Central memory CD8-positive, alpha-beta T cell (primary cell): Measurements from ENCODE around the gene B4GALT4.
"Not testable (repeated sequence)": the region's sequence is repeated elsewhere in the genome, so short reads cannot be mapped to it uniquely, and the experiment has no call there.

Source experiments
- ATAC-seq: fragments of 150-1000 bp; cut with Tn5 transposase; replicated peaks from 2 replicates; pipeline ENCODE4 v1.10.0; 2022; ENCODE audit warnings: mild to moderate bottlenecking, moderate FRiP score, moderate number of reproducible peaks; ENCODE audit not compliant: poor library complexity, severe bottlenecking; ENCODE audit errors: extremely low read depth
- DNase-seq, 2 donors: peaks; one replicate each; pipeline ENCODE4 v3.0.0; 2021; ENCODE audit warnings: low spot score in 2 of 2
- H3K27ac Mint-ChIP-seq: one replicate; pipeline ENCODE4 v1.8.0; 2022; ENCODE audit warnings: low read depth, mild to moderate bottlenecking, moderate library complexity, mixed read lengths
- H3K27me3 Mint-ChIP-seq: one replicate; pipeline ENCODE4 v1.8.0; 2022; ENCODE audit warnings: mixed read lengths
- H3K36me3 Mint-ChIP-seq: one replicate; pipeline ENCODE4 v1.8.0; 2022; ENCODE audit warnings: mild to moderate bottlenecking, moderate library complexity, mixed read lengths; ENCODE audit not compliant: insufficient read depth
- H3K4me1 Mint-ChIP-seq: one replicate; pipeline ENCODE4 v1.8.0; 2022; ENCODE audit warnings: mixed read lengths
- H3K4me3 Mint-ChIP-seq: one replicate; pipeline ENCODE4 v1.8.0; 2022; ENCODE audit warnings: mild to moderate bottlenecking, moderate library complexity, mixed read lengths
- H3K9me3 Mint-ChIP-seq: one replicate; pipeline ENCODE4 v1.8.0; 2022; ENCODE audit warnings: mixed read lengths

B4GALT4 gene

GRCh38 chr3:119257111-119257510 lies 16.4 kb upstream of the B4GALT4 start:
- DNase-seq (no peak), ATAC-seq (no peak)
- H3K4me3 Mint-ChIP-seq, result no peak overlapping the region
- H3K36me3 Mint-ChIP-seq, result no peaks in the 10 kb centered on the region
- no peaks in the 10 kb centered on the region for H3K4me1 Mint-ChIP-seq
- H3K27me3 Mint-ChIP-seq, result peaks cover 13% of the 10 kb centered on the region
- H3K9me3 Mint-ChIP-seq, result no peaks in the 10 kb centered on the region
- H3K27ac Mint-ChIP-seq, result no peak overlapping the region

- Mint-ChIP-seq H3K27ac (no peak overlapping the region), H3K4me3 (no peak overlapping the region), H3K27me3 (peaks cover 22% of the 10 kb centered on the region), H3K9me3 (no peaks in the 10 kb centered on the region), H3K36me3 (no peaks in the 10 kb centered on the region), H3K4me1 (no peaks in the 10 kb centered on the region)
- no peak for DNase-seq
- no peak for ATAC-seq
Observed at GRCh38 chr3:119255214-119255613, 14.5 kb upstream of the B4GALT4 start.

GRCh38 chr3:119245778-119246177 lies 5.1 kb upstream of the B4GALT4 start:
- Mint-ChIP-seq H3K4me1 (no peaks in the 10 kb centered on the region), H3K9me3 (peaks cover 5% of the 10 kb centered on the region), H3K36me3 (no peaks in the 10 kb centered on the region), H3K27me3 (peaks cover 10% of the 10 kb centered on the region), H3K4me3 (no peak overlapping the region), H3K27ac (no peak overlapping the region)
- no peak for ATAC-seq
- no peak for DNase-seq

GRCh38 chr3:119243712-119244111 lies 3.0 kb upstream of the B4GALT4 start:
- Mint-ChIP-seq H3K27ac (no peak overlapping the region), H3K4me1 (peaks cover 9% of the 10 kb centered on the region), H3K4me3 (no peak overlapping the region), H3K36me3 (peaks cover 2% of the 10 kb centered on the region), H3K27me3 (no peaks in the 10 kb centered on the region), H3K9me3 (peaks cover 3% of the 10 kb centered on the region)
- no peak for DNase-seq
- no peak for ATAC-seq

- DNase-seq, H3K4me3 Mint-ChIP-seq, H3K36me3 Mint-ChIP-seq, H3K4me1 Mint-ChIP-seq, H3K9me3 Mint-ChIP-seq, ATAC-seq, H3K27ac Mint-ChIP-seq, H3K27me3 Mint-ChIP-seq: not testable (repeated sequence)
Observed at GRCh38 chr3:119243058-119243529, 2.4 kb upstream of the B4GALT4 start.

GRCh38 chr3:119242387-119243057 lies 1.8 kb upstream of the B4GALT4 start:
- not testable (repeated sequence) for DNase-seq, H3K27ac Mint-ChIP-seq, H3K4me3 Mint-ChIP-seq, H3K9me3 Mint-ChIP-seq, H3K36me3 Mint-ChIP-seq, H3K4me1 Mint-ChIP-seq, H3K27me3 Mint-ChIP-seq, ATAC-seq

- Mint-ChIP-seq H3K36me3 (peaks cover 9% of the 10 kb centered on the region), H3K27ac (peak overlapping the region; percentile 84), H3K4me3 (peak overlapping the region; percentile 83), H3K27me3 (no peaks in the 10 kb centered on the region), H3K4me1 (peaks cover 30% of the 10 kb centered on the region), H3K9me3 (no peaks in the 10 kb centered on the region)
- no peak for DNase-seq
- no peak for ATAC-seq
Observed at GRCh38 chr3:119240101-119240590, 532 bp downstream of the B4GALT4 start.

- Mint-ChIP-seq H3K27ac (peak overlapping the region; percentile 84), H3K27me3 (no peaks in the 10 kb centered on the region), H3K9me3 (no peaks in the 10 kb centered on the region), H3K4me1 (peaks cover 32% of the 10 kb centered on the region), H3K36me3 (peaks cover 14% of the 10 kb centered on the region), H3K4me3 (peak overlapping the region; percentile 83)
- no peak for ATAC-seq
- DNase-seq, result no peak
Observed at GRCh38 chr3:119239206-119239820, 1.4 kb downstream of the B4GALT4 start.

- ATAC-seq, result no peak
- Mint-ChIP-seq H3K27ac (no peak overlapping the region), H3K36me3 (peaks cover 17% of the 10 kb centered on the region), H3K9me3 (no peaks in the 10 kb centered on the region), H3K27me3 (no peaks in the 10 kb centered on the region), H3K4me1 (peaks cover 32% of the 10 kb centered on the region), H3K4me3 (no peak overlapping the region)
- DNase-seq, result no peak
Observed at GRCh38 chr3:119238363-119238762, 2.3 kb downstream of the B4GALT4 start.

- Mint-ChIP-seq H3K4me1 (peaks cover 34% of the 10 kb centered on the region), H3K9me3 (no peaks in the 10 kb centered on the region), H3K36me3 (peaks cover 20% of the 10 kb centered on the region), H3K27me3 (no peaks in the 10 kb centered on the region), H3K27ac (no peak overlapping the region), H3K4me3 (peak overlapping the region; percentile 45)
- DNase-seq (no peak), ATAC-seq (no peak)
Observed at GRCh38 chr3:119237299-119237698, 3.4 kb downstream of the B4GALT4 start.

- Mint-ChIP-seq H3K4me3 (peak overlapping the region; percentile 45), H3K36me3 (peaks cover 24% of the 10 kb centered on the region), H3K9me3 (no peaks in the 10 kb centered on the region), H3K27ac (peak overlapping the region; percentile 32), H3K27me3 (no peaks in the 10 kb centered on the region), H3K4me1 (peaks cover 38% of the 10 kb centered on the region)
- ATAC-seq (no peak), DNase-seq (no peak)
Observed at GRCh38 chr3:119236756-119237155, 3.9 kb downstream of the B4GALT4 start.

- Mint-ChIP-seq H3K4me1 (peaks cover 37% of the 10 kb centered on the region), H3K36me3 (peaks cover 30% of the 10 kb centered on the region), H3K27ac (no peak overlapping the region), H3K9me3 (no peaks in the 10 kb centered on the region), H3K4me3 (no peak overlapping the region), H3K27me3 (no peaks in the 10 kb centered on the region)
- DNase-seq, result no peak
- no peak for ATAC-seq
Observed at GRCh38 chr3:119235151-119235550, 5.5 kb downstream of the B4GALT4 start.

- no peaks in the 10 kb centered on the region for H3K9me3 Mint-ChIP-seq
- peaks cover 31% of the 10 kb centered on the region for H3K36me3 Mint-ChIP-seq
- peaks cover 32% of the 10 kb centered on the region for H3K4me1 Mint-ChIP-seq
- DNase-seq (no peak), ATAC-seq (no peak)
- H3K4me3 Mint-ChIP-seq, result no peak overlapping the region
- H3K27me3 Mint-ChIP-seq, result no peaks in the 10 kb centered on the region
- H3K27ac Mint-ChIP-seq, result no peak overlapping the region
Observed at GRCh38 chr3:119234610-119235009, 6.1 kb downstream of the B4GALT4 start.
